Measurements from ENCODE around the gene CDK5R2.

DNA sequence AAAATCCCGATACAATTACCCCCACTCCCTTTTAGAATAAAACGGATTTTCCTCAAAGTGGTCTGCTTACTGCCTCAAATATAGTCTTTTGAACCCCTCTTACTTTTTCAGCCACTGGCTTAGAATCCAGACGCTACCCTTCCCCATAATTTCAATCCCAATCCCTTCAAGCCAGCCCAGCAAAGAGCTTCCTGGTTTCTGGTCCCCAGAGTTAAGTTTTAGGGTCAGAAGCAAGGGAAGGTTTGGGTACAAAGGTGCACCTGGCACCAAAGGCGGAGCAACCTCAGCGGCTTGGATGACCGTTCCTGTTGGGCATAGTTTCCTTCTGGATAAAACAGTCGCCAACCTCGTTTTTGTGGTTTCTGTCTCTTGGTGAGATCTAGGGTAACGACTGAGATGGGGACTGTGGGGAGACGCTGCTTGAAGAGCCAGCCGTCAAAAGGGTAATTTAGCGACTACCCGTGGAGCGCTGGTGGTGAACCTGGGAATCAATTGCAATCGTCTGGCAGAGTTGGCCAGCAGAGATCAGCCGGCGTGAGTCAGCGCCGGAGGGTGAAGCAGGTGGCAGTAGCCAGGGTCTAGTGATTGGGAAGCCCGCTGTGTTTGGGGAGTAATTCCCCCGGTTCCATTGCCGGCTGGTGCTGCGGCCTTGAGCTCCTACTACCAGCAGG, 23.9 kb downstream of the CDK5R2 start:
- TF ChIP-seq EZH2 (IDR thresholded peaks at IDR 0.05; ENCODE audit: low read depth), result no peak
- TF ChIP-seq, protein P1, sequence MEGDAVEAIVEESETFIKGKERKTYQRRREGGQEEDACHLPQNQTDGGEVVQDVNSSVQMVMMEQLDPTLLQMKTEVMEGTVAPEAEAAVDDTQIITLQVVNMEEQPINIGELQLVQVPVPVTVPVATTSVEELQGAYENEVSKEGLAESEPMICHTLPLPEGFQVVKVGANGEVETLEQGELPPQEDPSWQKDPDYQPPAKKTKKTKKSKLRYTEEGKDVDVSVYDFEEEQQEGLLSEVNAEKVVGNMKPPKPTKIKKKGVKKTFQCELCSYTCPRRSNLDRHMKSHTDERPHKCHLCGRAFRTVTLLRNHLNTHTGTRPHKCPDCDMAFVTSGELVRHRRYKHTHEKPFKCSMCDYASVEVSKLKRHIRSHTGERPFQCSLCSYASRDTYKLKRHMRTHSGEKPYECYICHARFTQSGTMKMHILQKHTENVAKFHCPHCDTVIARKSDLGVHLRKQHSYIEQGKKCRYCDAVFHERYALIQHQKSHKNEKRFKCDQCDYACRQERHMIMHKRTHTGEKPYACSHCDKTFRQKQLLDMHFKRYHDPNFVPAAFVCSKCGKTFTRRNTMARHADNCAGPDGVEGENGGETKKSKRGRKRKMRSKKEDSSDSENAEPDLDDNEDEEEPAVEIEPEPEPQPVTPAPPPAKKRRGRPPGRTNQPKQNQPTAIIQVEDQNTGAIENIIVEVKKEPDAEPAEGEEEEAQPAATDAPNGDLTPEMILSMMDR (conservative IDR thresholded peaks at IDR 0.05), result no peak
